ENCODE data around the gene ZNRF2. TPM values are rescaled to one million over a fixed set of nuclear protein-coding genes. Genes with fewer than 3 reads are reported as not detected.

ZNRF2 gene
- polyA plus RNA-seq, 1 donor (not counting 4 experiments of a cell fraction or from before 2014, with no cell fraction given), result 7.0 TPM

DNA sequence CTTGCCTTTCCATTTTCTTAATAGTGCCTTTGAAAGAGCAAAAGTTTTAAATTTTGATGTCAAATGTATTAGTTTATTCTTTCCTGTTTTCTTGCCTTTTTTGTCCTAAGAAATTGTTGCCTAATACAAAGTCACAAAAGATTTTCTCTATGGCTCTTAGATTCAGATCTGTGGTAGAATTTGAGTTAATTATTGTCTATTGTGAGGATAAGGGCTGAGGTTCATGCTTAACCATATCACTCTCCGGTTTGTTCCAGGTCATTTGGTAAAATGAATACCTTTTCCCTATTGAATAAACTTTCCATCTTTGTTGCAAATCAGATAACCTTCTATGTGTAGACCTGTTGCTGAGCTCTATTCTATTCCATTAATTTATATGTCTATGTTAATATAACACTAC lies 98.2 kb downstream of the ZNRF2 start:
- Histone ChIP-seq H3K4me3 (ENCODE audit: control insufficient read depth in 2 of 3, extremely low read depth in 1 of 3, insufficient read depth in 2 of 3, low read depth in 1 of 3, low read length in 3 of 3) (no peak overlapping the region), H2AFZ (ENCODE audit: control insufficient read depth, low read length) (no peak overlapping the region), H3K27ac (ENCODE audit: control insufficient read depth, insufficient read depth, low read length) (no peak overlapping the region), H3K27me3 (ENCODE audit: control insufficient read depth, extremely low read depth, insufficient read depth, low read length) (no peaks in the 10 kb centered on the region), H3K4me2 (ENCODE audit: control insufficient read depth, extremely low read depth, insufficient read depth, low read depth, low read length) (no peak overlapping the region), H3K79me2 (ENCODE audit: control insufficient read depth, insufficient read depth, low read length) (no peaks in the 10 kb centered on the region), H3K36me3 (ENCODE audit: control insufficient read depth in 2 of 2, extremely low read depth in 1 of 2, insufficient read depth in 2 of 2, low read length in 2 of 2) (peaks cover 0 to 1% of the 10 kb centered on the region in 2 experiments), H4K20me1 (ENCODE audit: control insufficient read depth, extremely low read depth, insufficient read depth, low read length) (no peaks in the 10 kb centered on the region), H3K4me1 (ENCODE audit: control insufficient read depth, extremely low read depth, insufficient read depth, low read length) (no peaks in the 10 kb centered on the region), H3K9me3 (ENCODE audit: control insufficient read depth, low read depth, low read length) (no peaks in the 10 kb centered on the region), H3K9me1 (ENCODE audit: control insufficient read depth, extremely low read depth, insufficient read depth, low read length) (no peaks in the 10 kb centered on the region), H3K9ac (ENCODE audit: control insufficient read depth, extremely low read depth, insufficient read depth, low read length) (no peak overlapping the region)
- TF ChIP-seq, protein P1, sequence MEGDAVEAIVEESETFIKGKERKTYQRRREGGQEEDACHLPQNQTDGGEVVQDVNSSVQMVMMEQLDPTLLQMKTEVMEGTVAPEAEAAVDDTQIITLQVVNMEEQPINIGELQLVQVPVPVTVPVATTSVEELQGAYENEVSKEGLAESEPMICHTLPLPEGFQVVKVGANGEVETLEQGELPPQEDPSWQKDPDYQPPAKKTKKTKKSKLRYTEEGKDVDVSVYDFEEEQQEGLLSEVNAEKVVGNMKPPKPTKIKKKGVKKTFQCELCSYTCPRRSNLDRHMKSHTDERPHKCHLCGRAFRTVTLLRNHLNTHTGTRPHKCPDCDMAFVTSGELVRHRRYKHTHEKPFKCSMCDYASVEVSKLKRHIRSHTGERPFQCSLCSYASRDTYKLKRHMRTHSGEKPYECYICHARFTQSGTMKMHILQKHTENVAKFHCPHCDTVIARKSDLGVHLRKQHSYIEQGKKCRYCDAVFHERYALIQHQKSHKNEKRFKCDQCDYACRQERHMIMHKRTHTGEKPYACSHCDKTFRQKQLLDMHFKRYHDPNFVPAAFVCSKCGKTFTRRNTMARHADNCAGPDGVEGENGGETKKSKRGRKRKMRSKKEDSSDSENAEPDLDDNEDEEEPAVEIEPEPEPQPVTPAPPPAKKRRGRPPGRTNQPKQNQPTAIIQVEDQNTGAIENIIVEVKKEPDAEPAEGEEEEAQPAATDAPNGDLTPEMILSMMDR (optimal IDR thresholded peaks at IDR 0.05 in 1 of 3, IDR thresholded peaks at IDR 0.05 in 1 of 3, conservative IDR thresholded peaks at IDR 0.05 in 1 of 3; ENCODE audit: extremely low read depth in 1 of 3, insufficient read depth in 2 of 3, low read length in 3 of 3), result no peak
- no peak for DNase-seq (ENCODE audit: low read depth, low spot score)
- dilution Hi-C loops (cut with MboI; ENCODE audit: extremely low pct_ligation_motif_present, low sequenced_read_pairs), result no loop called here
- FAIRE-seq, result no peak

DNA sequence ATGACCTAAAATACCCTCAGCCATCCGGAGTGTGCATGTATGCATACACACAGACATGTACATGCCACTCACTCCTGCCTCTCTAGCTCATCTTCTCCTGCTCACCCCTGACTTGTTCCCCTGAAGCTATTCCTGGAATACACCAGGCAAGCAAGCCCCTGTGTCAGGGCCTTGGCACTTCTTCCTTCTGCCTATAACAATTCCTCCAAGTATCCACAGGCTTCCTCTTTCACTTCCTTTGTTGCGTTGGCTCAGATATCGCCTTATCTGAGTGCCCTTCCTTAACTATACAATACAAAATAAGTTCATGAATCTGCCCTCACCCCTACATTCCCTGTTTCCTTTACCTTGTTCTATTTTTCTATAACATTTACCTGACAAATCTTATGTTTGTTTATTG lies 105.4 kb downstream of the ZNRF2 start:
- Histone ChIP-seq H3K79me2 (ENCODE audit: control insufficient read depth, insufficient read depth, low read length) (no peaks in the 10 kb centered on the region), H3K36me3 (ENCODE audit: control insufficient read depth in 2 of 2, extremely low read depth in 1 of 2, insufficient read depth in 2 of 2, low read length in 2 of 2) (peaks cover 3% of the 10 kb centered on the region in 2 experiments), H3K4me3 (ENCODE audit: control insufficient read depth in 2 of 3, extremely low read depth in 1 of 3, insufficient read depth in 2 of 3, low read depth in 1 of 3, low read length in 3 of 3) (no peak overlapping the region), H3K27ac (ENCODE audit: control insufficient read depth, insufficient read depth, low read length) (no peak overlapping the region), H3K9ac (ENCODE audit: control insufficient read depth, extremely low read depth, insufficient read depth, low read length) (no peak overlapping the region), H4K20me1 (ENCODE audit: control insufficient read depth, extremely low read depth, insufficient read depth, low read length) (no peaks in the 10 kb centered on the region), H3K9me3 (ENCODE audit: control insufficient read depth, low read depth, low read length) (no peaks in the 10 kb centered on the region), H3K4me2 (ENCODE audit: control insufficient read depth, extremely low read depth, insufficient read depth, low read depth, low read length) (no peak overlapping the region), H3K27me3 (ENCODE audit: control insufficient read depth, extremely low read depth, insufficient read depth, low read length) (no peaks in the 10 kb centered on the region), H3K9me1 (ENCODE audit: control insufficient read depth, extremely low read depth, insufficient read depth, low read length) (no peaks in the 10 kb centered on the region), H2AFZ (ENCODE audit: control insufficient read depth, low read length) (no peak overlapping the region), H3K4me1 (ENCODE audit: control insufficient read depth, extremely low read depth, insufficient read depth, low read length) (no peaks in the 10 kb centered on the region)
- TF ChIP-seq EZH2 (IDR thresholded peaks at IDR 0.05; ENCODE audit: low read length), result no peak
- TF ChIP-seq, protein P1 (optimal IDR thresholded peaks at IDR 0.05 in 1 of 3, IDR thresholded peaks at IDR 0.05 in 1 of 3, conservative IDR thresholded peaks at IDR 0.05 in 1 of 3; ENCODE audit: extremely low read depth in 1 of 3, insufficient read depth in 2 of 3, low read length in 3 of 3), result no peak
- DNase-seq (ENCODE audit: low read depth, low spot score), result no peak
- FAIRE-seq, result no peak
- dilution Hi-C loops (cut with MboI; ENCODE audit: extremely low pct_ligation_motif_present, low sequenced_read_pairs), result no loop called here
